Measurements from ENCODE around the gene LRP1B. TPM values are rescaled to one million over a fixed set of nuclear protein-coding genes. Genes with fewer than 3 reads are reported as not detected.
"Not testable (repeated sequence)": the region's sequence is repeated elsewhere in the genome, so short reads cannot be mapped to it uniquely, and the experiment has no call there.

The LRP1B gene
- total RNA-seq, 1 experiment from 2014 or later: 0.03 TPM

DNA sequence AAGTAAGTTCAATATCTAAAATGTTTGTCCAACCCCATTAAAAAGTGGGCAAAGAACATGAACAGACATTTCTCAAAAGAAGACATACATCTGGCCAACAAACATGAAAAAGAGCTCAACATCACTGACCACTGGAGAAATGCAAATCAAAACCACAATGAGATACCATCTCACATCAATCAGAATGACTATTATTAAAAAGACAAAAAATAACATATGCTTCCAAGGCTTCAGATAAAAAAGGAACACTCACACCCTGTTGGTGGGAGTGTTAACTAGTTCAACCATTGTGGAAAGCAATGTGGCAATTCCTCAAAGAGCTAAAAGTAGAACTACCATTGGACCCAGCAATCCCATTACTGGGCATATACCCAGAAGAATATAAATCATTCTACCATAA is 931.1 kb downstream of the LRP1B start:
- in situ Hi-C loops (cut with HindIII; ENCODE audit: low pct_unique_long_range_greater_than_20kb, low sequenced_read_pairs): no loop called here
- DNase-seq (ENCODE audit: low read depth, low spot score): no peak

DNA sequence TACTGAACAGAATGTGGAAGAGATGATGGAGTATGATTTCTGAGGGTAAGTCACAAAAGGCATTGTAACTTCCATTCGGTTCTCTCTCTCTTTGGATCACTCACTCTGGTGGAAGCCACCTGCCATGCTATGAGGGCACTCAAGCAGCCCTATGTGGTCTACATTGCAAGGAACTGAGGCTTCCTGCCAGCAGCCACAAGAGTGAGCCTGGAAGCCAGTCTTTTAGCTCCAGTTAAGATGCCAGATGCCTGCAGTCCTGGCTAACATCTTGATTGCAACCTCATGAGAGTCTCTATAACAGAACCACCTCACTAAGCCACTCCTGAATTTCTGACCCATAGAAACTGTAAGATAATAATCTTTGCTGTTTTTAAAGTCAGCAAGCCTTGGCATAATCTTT is 935.7 kb downstream of the LRP1B start:
- in situ Hi-C loops (cut with HindIII; ENCODE audit: low pct_unique_long_range_greater_than_20kb, low sequenced_read_pairs): no loop called here
- no peak for DNase-seq (ENCODE audit: low read depth, low spot score)

DNA sequence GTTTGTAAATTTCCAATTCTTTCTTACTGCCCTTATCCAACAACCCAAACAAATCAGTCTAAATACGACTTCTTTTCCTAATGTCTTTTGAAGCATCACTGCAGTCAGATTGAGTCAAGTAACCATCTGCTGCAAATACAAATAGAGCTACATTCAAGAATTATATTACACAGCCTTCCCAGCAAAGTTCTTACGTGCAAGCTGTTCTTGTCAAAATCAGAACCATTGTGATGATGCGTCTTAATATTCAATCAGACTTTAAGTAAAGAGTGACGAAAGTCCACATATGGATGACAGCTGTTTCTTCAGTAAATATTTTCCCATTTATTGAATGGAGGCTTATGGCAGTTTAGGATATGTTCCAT is 943.8 kb downstream of the LRP1B start:
- in situ Hi-C loops (cut with HindIII; ENCODE audit: low pct_unique_long_range_greater_than_20kb, low sequenced_read_pairs): no loop called here
- no peak for DNase-seq (ENCODE audit: low read depth, low spot score)

GRCh38 chr2:141186413-141187074 is 944.3 kb downstream of the LRP1B start:
- in situ Hi-C loops (cut with HindIII; ENCODE audit: low pct_unique_long_range_greater_than_20kb, low sequenced_read_pairs): no loop called here

DNA sequence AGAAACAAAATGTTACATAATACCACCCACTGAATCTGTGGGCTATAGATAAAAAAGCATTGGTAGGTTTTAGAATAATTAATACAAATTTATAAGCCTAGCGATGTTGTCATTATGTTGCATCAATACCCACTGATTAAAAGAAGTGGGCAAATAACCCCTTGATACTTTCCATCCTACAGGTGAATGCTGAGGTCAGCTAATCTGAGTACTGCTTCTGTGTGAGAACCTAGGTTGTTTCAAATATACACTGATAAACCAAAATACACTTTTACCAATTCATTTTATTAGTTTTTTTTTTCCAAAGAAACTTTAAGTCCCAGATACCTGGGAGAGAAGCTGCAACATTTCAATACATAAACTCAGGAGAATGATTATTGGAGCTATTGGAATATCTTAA is 948.6 kb downstream of the LRP1B start:
- no peak for DNase-seq (ENCODE audit: low read depth, low spot score)
- in situ Hi-C loops (cut with HindIII; ENCODE audit: low pct_unique_long_range_greater_than_20kb, low sequenced_read_pairs): no loop called here

More at GRCh38 chr2:141186413-141187074, 944.3 kb downstream of the LRP1B start:
- no peak for DNase-seq (ENCODE audit: low read depth, low spot score)

- in situ Hi-C loops (cut with HindIII; ENCODE audit: low pct_unique_long_range_greater_than_20kb, low sequenced_read_pairs); DNase-seq (ENCODE audit: low read depth, low spot score): not testable (repeated sequence)
Measured at GRCh38 chr2:141169117-141169516, 961.7 kb downstream of the LRP1B start.

DNA sequence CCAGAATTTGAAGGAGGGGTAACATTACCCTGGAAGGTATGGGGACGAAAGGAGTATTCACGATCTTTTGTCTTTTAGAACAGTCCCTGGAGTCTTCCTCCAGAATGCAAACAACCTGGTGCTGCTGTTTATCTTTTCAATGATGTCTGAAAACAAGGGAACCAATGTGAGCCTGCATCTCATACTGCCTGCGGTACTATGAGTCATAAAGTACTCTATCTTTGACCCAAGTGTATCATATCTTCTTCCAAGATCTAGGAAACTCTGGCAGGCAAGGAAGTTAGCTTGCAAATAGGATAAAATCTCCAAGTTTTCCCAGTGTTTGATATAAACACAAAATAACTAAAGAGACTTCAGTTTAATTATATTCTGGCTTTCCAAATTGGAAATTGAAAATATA is 968.5 kb downstream of the LRP1B start:
- in situ Hi-C loops (cut with HindIII; ENCODE audit: low pct_unique_long_range_greater_than_20kb, low sequenced_read_pairs): no loop called here
- no peak for DNase-seq (ENCODE audit: low read depth, low spot score)

DNA sequence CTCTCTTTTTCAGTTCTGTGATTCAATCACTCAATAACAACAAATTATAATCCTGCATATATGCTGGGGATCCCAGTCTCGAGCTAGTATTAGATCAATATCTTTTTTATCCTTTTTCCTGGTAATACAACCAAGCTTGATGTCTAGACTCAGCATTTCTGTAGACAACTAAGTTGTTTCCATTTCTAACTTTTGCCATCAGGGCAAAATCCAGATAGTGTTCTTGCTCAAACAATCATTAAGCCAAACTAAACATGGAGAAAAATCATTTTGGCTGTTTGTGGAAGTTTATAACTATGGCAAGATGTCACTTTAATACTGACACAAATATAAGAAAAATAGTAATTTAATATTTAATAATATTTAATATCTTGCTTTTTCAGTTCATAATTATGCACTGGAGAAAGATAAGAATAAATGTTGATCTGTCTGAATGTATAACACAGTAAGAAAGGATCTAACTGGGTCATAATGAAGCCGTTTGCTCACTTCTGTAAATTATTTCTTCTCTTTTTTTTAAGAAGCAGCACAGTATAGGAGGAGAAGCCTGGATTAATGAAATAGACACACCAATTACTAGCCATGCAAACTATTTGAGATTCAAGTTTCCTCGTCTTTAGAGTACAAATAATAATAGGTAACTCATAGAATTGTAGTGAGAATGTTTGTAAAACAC is 979.1 kb downstream of the LRP1B start:
- in situ Hi-C loops (cut with HindIII; ENCODE audit: low pct_unique_long_range_greater_than_20kb, low sequenced_read_pairs): no loop called here
- no peak for DNase-seq (ENCODE audit: low read depth, low spot score)

- in situ Hi-C loops (cut with HindIII; ENCODE audit: low pct_unique_long_range_greater_than_20kb, low sequenced_read_pairs): no loop called here
- no peak for DNase-seq (ENCODE audit: low read depth, low spot score)
Measured at GRCh38 chr2:141142025-141142424, 988.8 kb downstream of the LRP1B start.

GRCh38 chr2:141137122-141137693 is 993.6 kb downstream of the LRP1B start:
- in situ Hi-C loops (cut with HindIII; ENCODE audit: low pct_unique_long_range_greater_than_20kb, low sequenced_read_pairs): no loop called here
- no peak for DNase-seq (ENCODE audit: low read depth, low spot score)

GRCh38 chr2:141133883-141134282 is 996.9 kb downstream of the LRP1B start:
- in situ Hi-C loops (cut with HindIII; ENCODE audit: low pct_unique_long_range_greater_than_20kb, low sequenced_read_pairs): no loop called here

GRCh38 chr2:141125432-141125831 is 1005.4 kb downstream of the LRP1B start:
- in situ Hi-C loops (cut with HindIII; ENCODE audit: low pct_unique_long_range_greater_than_20kb, low sequenced_read_pairs): no loop called here

More at GRCh38 chr2:141133883-141134282, 996.9 kb downstream of the LRP1B start:
- no peak for DNase-seq (ENCODE audit: low read depth, low spot score)

DNA sequence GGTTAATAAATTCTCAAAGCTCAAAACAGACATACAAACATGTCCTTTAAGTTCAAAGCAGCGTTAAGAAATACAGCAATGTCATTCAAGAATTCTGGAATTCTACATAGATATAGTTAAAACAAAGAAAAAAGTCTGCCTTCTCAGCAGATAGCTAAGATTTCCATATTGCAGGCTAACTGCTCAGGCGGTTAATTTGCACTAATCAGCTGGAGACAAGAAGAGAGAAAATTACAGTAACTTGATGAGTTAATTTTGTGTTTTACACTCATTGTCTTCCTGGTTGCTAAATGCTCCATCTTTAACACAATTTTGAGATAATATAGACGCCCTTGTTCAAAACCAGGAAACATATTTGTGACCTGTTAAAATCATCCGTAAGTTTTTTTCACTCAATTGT is 1012.0 kb downstream of the LRP1B start:
- in situ Hi-C loops (cut with HindIII; ENCODE audit: low pct_unique_long_range_greater_than_20kb, low sequenced_read_pairs): no loop called here
- no peak for DNase-seq (ENCODE audit: low read depth, low spot score)

More at GRCh38 chr2:141125432-141125831, 1005.4 kb downstream of the LRP1B start:
- no peak for DNase-seq (ENCODE audit: low read depth, low spot score)

DNA sequence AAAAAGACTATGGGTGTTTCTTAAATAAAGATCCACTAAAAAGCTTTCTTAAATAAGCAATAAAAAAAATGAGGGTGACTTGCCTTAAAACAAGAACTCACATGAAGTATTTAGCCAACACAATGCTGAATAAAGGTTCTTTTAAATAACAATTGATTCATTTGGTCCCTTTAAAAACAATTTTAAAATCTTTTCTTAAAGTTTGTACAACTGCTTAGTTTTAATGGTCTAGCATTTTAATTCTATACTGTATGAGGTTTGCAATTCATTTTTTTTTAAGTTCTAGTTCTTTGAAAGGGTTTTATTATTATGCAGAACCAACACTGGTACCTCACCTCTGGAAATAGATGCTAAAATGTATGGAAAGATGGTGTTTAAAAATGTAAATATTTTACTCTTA is 1017.5 kb downstream of the LRP1B start:
- no peak for DNase-seq (ENCODE audit: low read depth, low spot score)
- in situ Hi-C loops (cut with HindIII; ENCODE audit: low pct_unique_long_range_greater_than_20kb, low sequenced_read_pairs): no loop called here

DNA sequence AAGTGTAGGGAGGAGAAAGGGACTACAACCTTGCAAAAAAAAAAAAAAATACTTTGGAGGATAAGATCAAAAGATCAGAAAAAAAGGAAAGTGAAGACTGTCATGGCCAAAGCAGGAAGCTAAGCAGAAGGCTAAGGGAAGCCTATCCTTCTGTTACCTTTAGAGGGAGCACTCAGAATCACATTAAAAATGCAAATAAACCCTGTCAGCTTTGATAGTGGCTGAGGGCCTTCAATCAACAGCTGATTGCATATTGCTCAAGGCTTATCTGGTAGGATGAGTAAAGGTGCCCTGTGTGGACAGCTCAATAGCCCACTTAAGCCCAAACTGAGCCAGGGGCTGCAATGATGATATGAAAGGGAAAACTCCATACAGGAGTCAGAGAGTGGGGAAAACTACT is 1021.2 kb downstream of the LRP1B start:
- peak; percentile 7 for DNase-seq (ENCODE audit: low read depth, low spot score)
- in situ Hi-C loops (cut with HindIII; ENCODE audit: low pct_unique_long_range_greater_than_20kb, low sequenced_read_pairs): no loop called here

DNA sequence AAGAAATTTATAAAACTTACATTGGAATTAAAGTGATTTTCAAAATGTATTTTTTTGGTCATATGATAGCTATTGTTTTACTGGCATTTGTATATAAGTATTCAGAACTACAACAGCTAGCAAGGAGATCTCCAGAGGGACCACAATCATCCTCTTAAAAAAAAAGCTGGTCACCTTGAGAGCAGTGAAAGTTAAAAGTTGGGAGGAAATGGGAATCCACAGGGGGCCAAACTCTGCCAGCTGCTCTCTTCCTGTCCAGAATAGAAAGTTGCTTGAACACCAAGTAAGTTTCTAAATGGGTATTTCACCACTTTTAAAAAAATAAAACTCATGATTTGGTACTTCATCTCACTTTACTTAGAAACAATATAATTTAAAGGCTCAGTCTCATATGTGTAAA is 1025.1 kb downstream of the LRP1B start:
- DNase-seq (ENCODE audit: low read depth, low spot score): no peak
- in situ Hi-C loops (cut with HindIII; ENCODE audit: low pct_unique_long_range_greater_than_20kb, low sequenced_read_pairs): no loop called here

DNA sequence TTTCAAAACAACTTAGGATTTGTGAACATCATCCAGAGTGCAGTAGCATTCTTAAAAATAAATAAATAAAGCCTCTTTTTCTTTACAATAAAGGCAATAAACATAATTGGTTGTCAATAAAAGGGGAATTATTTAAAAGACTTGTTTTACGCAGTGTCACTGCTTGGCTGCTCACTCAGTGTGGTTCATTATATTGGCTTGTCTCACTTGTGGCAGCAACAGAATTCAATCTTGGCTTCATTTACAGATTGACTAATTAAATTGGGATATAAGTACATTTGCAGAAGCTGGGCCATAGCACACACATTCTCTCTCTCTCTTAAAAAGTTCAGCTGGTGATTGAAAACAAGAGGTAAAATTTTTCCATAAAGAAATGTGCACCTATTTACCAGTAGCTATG is 1027.6 kb downstream of the LRP1B start:
- DNase-seq (ENCODE audit: low read depth, low spot score): no peak
- in situ Hi-C loops (cut with HindIII; ENCODE audit: low pct_unique_long_range_greater_than_20kb, low sequenced_read_pairs): no loop called here

DNA sequence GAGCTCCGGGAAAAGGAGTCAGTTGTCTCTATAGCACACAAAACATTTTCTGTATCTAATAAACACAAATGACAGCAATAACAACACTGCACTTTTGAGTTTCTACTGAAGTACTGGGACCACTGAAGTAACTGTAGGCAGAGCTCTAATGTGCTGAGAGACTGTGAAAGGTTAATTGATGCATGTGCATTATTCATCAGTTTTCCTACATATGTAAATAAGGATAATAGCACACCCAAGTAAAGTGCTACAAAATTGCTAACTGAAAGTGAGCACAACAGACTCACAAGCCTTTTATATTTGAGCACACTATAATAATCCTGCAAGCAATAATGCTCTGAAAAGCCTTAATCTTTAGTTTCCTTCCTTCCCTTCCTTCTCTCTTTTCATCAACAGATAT is 1051.6 kb downstream of the LRP1B start:
- DNase-seq (ENCODE audit: low read depth, low spot score): no peak
- in situ Hi-C loops (cut with HindIII; ENCODE audit: low pct_unique_long_range_greater_than_20kb, low sequenced_read_pairs): no loop called here

GRCh38 chr2:141075753-141076152 is 1055.1 kb downstream of the LRP1B start:
- in situ Hi-C loops (cut with HindIII; ENCODE audit: low pct_unique_long_range_greater_than_20kb, low sequenced_read_pairs): no loop called here

More at GRCh38 chr2:141075753-141076152, 1055.1 kb downstream of the LRP1B start:
- no peak for DNase-seq (ENCODE audit: low read depth, low spot score)

All from SK-MEL-5 (cell line).